CD4-positive, alpha-beta T cell treated with Interleukin-17A for 4 hours (primary cell): ENCODE results near the gene HCRTR2.
"Not testable (repeated sequence)": the region's sequence is repeated elsewhere in the genome, so short reads cannot be mapped to it uniquely, and the experiment has no call there.

Source experiments
- DNase-seq: peaks from one replicate; pipeline ENCODE4 v3.0.0-alpha.2; 2020; ENCODE audit warnings: mixed read lengths

The HCRTR2 gene

GRCh38 chr6:55220961-55221360 lies 46.6 kb downstream of the HCRTR2 start:
- DNase-seq: no peak

DNA sequence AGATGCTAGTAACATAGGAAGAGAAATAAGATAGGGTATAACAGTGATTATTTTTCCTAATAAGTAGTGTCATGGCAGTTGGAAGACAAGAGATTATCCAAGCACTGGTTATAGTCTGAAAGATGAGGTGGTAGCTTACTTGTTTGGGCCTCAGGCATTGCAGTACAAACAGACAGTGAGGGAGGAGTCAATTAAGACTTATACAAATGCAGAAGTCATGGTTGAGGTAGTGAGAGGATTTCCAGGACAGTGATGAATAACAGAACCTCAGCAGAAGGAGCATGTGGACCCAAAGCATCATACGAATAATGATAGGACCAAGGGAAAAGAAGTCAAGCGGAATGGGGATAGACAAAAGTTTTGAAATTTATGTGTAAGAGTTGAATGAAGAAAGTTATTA lies 53.5 kb downstream of the HCRTR2 start:
- DNase-seq: no peak

DNA sequence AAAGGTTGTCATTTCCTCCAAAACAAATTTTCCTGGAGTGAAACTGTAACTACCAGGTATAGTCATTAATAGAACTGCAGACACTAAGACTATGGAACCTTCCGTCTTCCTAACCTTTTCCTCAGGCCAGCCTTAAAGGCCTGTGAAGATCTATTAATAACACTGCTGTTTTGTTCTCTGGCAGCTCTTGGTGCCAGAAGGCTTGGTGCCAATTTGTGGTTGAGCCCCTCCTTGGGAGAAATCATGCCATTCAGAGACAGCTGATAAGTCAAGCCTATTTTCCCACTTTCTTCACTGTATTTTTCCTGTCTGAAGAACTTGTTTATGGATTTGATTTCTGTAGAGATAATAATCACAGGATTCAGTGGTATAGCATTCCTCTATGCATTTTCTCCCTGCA lies 64.8 kb downstream of the HCRTR2 start:
- no peak for DNase-seq

- DNase-seq: not testable (repeated sequence)
Observed at GRCh38 chr6:55240975-55241605, 66.8 kb downstream of the HCRTR2 start.

GRCh38 chr6:55250400-55250799 lies 76.1 kb downstream of the HCRTR2 start:
- no peak for DNase-seq

DNA sequence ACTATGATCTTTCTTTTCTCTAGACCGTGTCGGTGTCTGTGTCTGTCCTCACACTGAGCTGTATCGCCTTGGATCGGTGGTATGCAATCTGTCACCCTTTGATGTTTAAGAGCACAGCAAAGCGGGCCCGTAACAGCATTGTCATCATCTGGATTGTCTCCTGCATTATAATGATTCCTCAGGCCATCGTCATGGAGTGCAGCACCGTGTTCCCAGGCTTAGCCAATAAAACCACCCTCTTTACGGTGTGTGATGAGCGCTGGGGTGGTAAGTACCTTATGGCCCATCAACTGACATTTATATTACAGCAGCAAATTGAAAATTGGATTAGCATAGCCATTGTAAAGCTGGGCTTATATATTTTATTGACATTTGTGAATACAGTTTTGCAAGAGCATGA lies 80.8 kb downstream of the HCRTR2 start:
- no peak for DNase-seq

DNA sequence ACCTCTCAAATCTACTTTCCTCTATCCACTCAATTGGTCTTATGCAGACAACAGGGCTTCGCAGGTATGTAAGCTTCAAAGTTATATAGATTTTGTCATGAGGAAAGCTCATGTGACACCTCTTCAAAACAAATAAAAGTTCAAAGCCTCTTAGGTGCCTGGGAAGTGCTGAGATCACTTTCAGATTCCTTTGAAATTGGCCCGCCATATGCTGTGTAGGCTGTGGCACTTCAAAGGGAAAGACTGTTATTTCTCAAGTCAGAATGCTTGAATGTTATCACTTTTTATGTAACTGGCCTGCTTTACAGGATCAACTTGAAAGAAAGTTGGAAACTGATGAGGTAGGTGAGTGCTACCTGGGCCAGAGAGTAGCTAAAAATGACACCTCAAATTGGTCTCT lies 85.9 kb downstream of the HCRTR2 start:
- DNase-seq: no peak

DNA sequence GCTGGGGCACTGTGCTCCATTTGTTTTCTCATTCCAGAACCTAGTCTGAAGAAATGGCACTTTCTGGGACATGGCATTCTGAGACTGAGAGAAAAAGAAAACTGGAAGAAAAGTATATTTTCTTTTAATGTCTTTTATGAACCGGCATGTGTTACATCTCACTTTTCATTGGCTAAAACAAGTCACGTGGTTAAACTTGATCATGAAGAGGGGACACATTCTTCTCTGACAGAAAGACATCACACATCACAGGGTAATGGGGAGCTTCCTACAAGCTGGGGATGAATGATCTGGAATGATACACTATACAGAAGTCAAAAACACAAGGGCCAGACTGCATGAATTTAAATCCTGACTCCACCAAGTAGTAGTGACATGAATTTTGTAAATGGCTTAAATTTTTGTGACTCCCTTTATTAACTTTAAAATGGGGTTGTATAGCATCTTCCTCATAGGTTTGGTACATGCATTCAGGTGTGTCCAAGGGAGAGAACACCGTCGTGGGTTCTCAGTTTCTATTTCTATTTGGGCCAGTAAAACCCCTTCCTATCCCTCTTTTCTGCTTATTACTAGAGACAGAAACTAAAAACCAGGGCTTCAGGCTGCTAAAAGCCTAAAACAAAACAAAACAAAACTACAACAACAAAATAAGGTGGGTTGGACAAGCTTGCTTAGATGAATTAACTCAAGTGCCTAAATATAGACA lies 91.2 kb downstream of the HCRTR2 start:
- no peak for DNase-seq

DNA sequence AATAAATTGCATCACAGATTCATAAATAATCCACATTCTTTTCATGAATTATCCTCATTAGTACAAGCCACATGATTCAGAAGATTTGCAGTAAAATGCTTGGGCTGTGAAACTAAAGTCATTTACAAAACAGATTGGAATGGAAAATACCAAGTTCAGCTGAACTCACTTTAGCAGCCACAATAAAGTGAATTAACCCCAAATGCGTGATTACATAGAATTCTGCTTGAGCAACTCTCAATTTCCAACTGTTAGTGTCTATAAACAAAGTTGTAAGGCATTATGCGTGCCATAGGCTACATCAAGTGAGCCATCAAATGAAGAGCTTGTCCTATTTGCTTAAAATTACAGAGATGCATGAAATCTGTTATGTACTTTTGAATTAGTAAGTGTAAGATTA lies 92.6 kb downstream of the HCRTR2 start:
- no peak for DNase-seq

GRCh38 chr6:55276745-55277530 lies 102.6 kb downstream of the HCRTR2 start:
- DNase-seq: no peak

- no peak for DNase-seq
Observed at GRCh38 chr6:55277646-55278045, 103.3 kb downstream of the HCRTR2 start.

GRCh38 chr6:55281215-55281614 lies 106.9 kb downstream of the HCRTR2 start:
- no peak for DNase-seq

DNA sequence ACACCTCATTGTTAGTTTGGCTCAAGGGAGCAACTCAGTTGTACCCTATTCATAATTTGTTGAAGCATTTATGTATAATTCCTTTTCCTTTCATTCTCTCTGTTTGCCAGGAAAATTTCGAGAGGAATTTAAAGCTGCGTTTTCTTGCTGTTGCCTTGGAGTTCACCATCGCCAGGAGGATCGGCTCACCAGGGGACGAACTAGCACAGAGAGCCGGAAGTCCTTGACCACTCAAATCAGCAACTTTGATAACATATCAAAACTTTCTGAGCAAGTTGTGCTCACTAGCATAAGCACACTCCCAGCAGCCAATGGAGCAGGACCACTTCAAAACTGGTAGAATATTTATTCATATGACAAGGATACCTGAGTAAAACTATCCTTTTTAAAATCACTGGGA lies 107.8 kb downstream of the HCRTR2 start:
- no peak for DNase-seq

DNA sequence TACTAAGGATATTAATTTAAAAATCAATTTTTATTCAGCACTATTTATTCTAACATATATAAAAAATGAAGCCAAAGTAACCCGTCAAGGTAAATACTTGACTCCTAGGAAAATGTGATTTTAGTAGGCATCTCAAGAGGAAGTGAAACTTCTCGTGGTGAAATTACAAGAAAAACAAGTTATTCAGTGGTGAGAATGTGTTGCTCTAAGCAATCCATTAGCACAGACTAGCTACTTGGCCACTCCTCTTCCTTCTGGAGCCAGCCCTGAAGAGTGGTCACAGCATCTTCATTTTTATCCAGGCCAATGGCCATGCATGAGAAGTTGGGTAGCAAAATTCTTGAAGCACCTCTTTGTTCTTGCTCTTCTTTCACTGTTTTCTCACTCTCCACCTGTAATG lies 112.5 kb downstream of the HCRTR2 start:
- no peak for DNase-seq

DNA sequence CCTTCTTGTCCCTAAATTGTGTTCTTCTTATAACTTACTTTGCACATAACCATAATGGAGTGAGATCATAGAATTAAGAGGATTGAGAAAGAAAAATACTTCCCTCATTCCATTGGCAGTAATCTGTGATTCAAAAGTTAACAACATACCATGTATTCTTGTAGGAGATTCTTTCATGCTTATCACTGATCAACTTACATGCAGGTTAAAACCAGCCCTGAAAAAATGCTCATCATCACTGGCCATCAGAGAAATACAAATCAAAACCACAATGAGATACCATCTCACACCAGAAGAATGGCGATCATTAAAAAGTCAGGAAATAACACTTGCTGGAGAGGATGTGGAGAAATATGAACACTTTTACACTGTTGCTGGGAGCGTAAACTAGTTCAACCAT lies 116.4 kb downstream of the HCRTR2 start:
- DNase-seq: no peak

GRCh38 chr6:55293116-55293515 lies 118.8 kb downstream of the HCRTR2 start:
- no peak for DNase-seq

GRCh38 chr6:55297214-55297613 lies 122.9 kb downstream of the HCRTR2 start:
- not testable (repeated sequence) for DNase-seq

GRCh38 chr6:55299286-55299985 lies 125.1 kb downstream of the HCRTR2 start:
- no peak for DNase-seq

GRCh38 chr6:55304747-55305146 lies 130.4 kb downstream of the HCRTR2 start:
- no peak for DNase-seq

GRCh38 chr6:55319961-55320695 lies 145.8 kb downstream of the HCRTR2 start:
- no peak for DNase-seq

- no peak for DNase-seq
Observed at GRCh38 chr6:55320696-55321086, 146.4 kb downstream of the HCRTR2 start.

- DNase-seq: no peak
Observed at GRCh38 chr6:55327169-55327568, 152.9 kb downstream of the HCRTR2 start, which contains the start of gene GFRAL. Gene GFRAL, plus strand, starts transcription at chr6:55327469. Its CDS starts 86 bp downstream, at chr6:55327555.
